Panc1 (cell line): ENCODE data around the gene ZFP36L1. TPM values are rescaled to one million over a fixed set of nuclear protein-coding genes. Genes with fewer than 3 reads are reported as not detected.

Source experiments
- ATAC-seq: fragments of 200-7000 bp; cut with Tn5 transposase; 2 replicates; pipeline ENCODE4 v1.9.1; 2020; ENCODE audit warnings: mild to moderate bottlenecking, moderate library complexity
- BruUV-seq: library from RNA; stranded (reverse); fragments of 400-500 nt; replicated peaks from 2 replicates; lab custom pipeline; 2021; lab: Mats Ljungman, UMichigan
- CTCF ChIA-PET: fragments of 300-600 bp; sonication (Branson Sonifier 250); formaldehyde crosslinking; loops from one replicate; lab custom pipeline; 2022; ENCODE audit warnings: antibody characterized with exemption; lab: Charles Lee
- POLR2A ChIA-PET: fragments of 300-600 bp; sonication (Branson Sonifier 250); formaldehyde crosslinking; loops from one replicate; lab custom pipeline; 2022; ENCODE audit warnings: antibody characterized with exemption; lab: Charles Lee
- DNase-seq: peaks from one replicate; pipeline ENCODE4 v3.0.0-alpha.2; 2010; ENCODE audit warnings: low read depth, low spot score
- H3K27ac ChIP-seq: 2 replicates; pipeline ENCODE4 v1.5.1; 2011; ENCODE audit warnings: mild to moderate bottlenecking, low read length, inconsistent platforms
- H3K27me3 ChIP-seq: fragments of 200-500 bp; sonication (Bioruptor generic); 2 replicates; pipeline ENCODE4 v1.6.0; 2014; ENCODE audit warnings: low read length, inconsistent platforms; ENCODE audit not compliant: control insufficient read depth, insufficient read depth
- H3K36me3 ChIP-seq: fragments of 200-500 bp; sonication (Bioruptor generic); 2 replicates; pipeline ENCODE4 v1.5.1; 2014; ENCODE audit warnings: inconsistent platforms, mild to moderate bottlenecking, low read length, moderate library complexity; ENCODE audit not compliant: control insufficient read depth, insufficient read depth
- H3K4me1 ChIP-seq: 2 replicates; pipeline ENCODE4 v1.5.1; 2011; ENCODE audit warnings: inconsistent platforms, mild to moderate bottlenecking, low read length, moderate library complexity; ENCODE audit not compliant: control insufficient read depth, insufficient read depth
- H3K4me3 ChIP-seq, 2 experiments: 2 replicates each; pipeline ENCODE4 v1.5.1; 2011 to 2012; ENCODE audit warnings: low read depth in 2 of 2, low read length in 2 of 2, mild to moderate bottlenecking in 2 of 2, inconsistent platforms in 1 of 2, moderate library complexity in 1 of 2
- H3K9me3 ChIP-seq: fragments of 200-500 bp; sonication (Bioruptor generic); 2 replicates; pipeline ENCODE4 v1.5.1; 2014; ENCODE audit warnings: low read depth, mild to moderate bottlenecking, inconsistent platforms, low read length, moderate library complexity; ENCODE audit not compliant: control insufficient read depth, insufficient read depth
- CTCF ChIP-seq: fragments of 450-650 bp; IDR thresholded peaks from 2 replicates; pipeline ENCODE4 v1.5.1; 2017; ENCODE audit warnings: mild to moderate bottlenecking
- POLR2AphosphoS5 ChIP-seq: IDR thresholded peaks from 2 replicates; pipeline ENCODE4 v1.6.1; 2012; ENCODE audit warnings: mild to moderate bottlenecking, low read depth, low read length, moderate library complexity
- REST ChIP-seq, 2 experiments: IDR thresholded peaks; 2 replicates each; pipeline ENCODE4 v1.6.1; 2011 to 2012; ENCODE audit warnings: low read depth in 2 of 2, control low read depth in 1 of 2, low read length in 1 of 2, mild to moderate bottlenecking in 1 of 2, moderate library complexity in 1 of 2; ENCODE audit not compliant: insufficient read depth in 1 of 2
- SIN3A ChIP-seq: IDR thresholded peaks from 2 replicates; pipeline ENCODE4 v1.6.1; 2012; ENCODE audit warnings: low read depth, mild to moderate bottlenecking, low read length, moderate library complexity, borderline replicate concordance; ENCODE audit not compliant: insufficient read depth
- TCF7L2 ChIP-seq: IDR thresholded peaks from 2 replicates; pipeline ENCODE4 v1.6.1; 2011; ENCODE audit warnings: mild to moderate bottlenecking, low read depth, low read length, inconsistent platforms
- in situ Hi-C: cut with HindIII; loops from 2 replicates; pipeline ENCODE4 v1.10.0; 2016; ENCODE audit warnings: low sequenced_read_pairs, low pct_unique_long_range_greater_than_20kb
- intact Hi-C: fragments of 100-400 bp; cut with micrococcal nuclease; formaldehyde crosslinking; loops from one replicate; pipeline ENCODE4 v1.10.0; 2022; ENCODE audit not compliant: unreplicated experiment
- total RNA-seq: library from RNA; stranded (reverse); gene quantifications from one replicate; pipeline ENCODE4 v1.2.1, GENCODE V29; 2021; ENCODE audit not compliant: unreplicated experiment

The ZFP36L1 gene
- total RNA-seq, 1 experiment from 2014 or later = 84.9 TPM

- Histone ChIP-seq H3K27me3 (no peaks in the 10 kb centered on the region), H3K9me3 (no peaks in the 10 kb centered on the region), H3K4me1 (no peaks in the 10 kb centered on the region), H3K27ac (no peak overlapping the region), H3K4me3 (no peak overlapping the region), H3K36me3 (no peaks in the 10 kb centered on the region)
- CTCF ChIA-PET = interaction anchor here (0.7 kb wide), 1 partner anchor 62 kb away, joined by 5 read pairs; no protein-coding TSS in a partner anchor
- POLR2A ChIA-PET = no interaction called here
- in situ Hi-C loops (no loop called here), intact Hi-C loops (no loop called here)
- ATAC-seq = no peak
- BruUV-seq = no TSS peak
- TF ChIP-seq SIN3A = no peak
- no peak for TF ChIP-seq POLR2AphosphoS5
- no peak for TF ChIP-seq REST (IDR thresholded peaks at IDR 0.05; ENCODE audit: insufficient read depth in 1 of 2, low read depth in 2 of 2, low read length in 1 of 2)
- TF ChIP-seq TCF7L2 = no peak
- TF ChIP-seq CTCF = no peak
- DNase-seq = no peak
Measured at GRCh38 chr14:68739701-68740100, 53.2 kb downstream of the ZFP36L1 start.

GRCh38 chr14:68738559-68738958 lies 54.3 kb downstream of the ZFP36L1 start:
- no peaks in the 10 kb centered on the region for H3K36me3 ChIP-seq
- no peak overlapping the region for H3K4me3 ChIP-seq
- no peaks in the 10 kb centered on the region for H3K4me1 ChIP-seq
- no peak for ATAC-seq
- no TSS peak for BruUV-seq
- H3K27me3 ChIP-seq = no peaks in the 10 kb centered on the region
- CTCF ChIA-PET = no interaction called here
- no peak for DNase-seq
- intact Hi-C loops = no loop called here
- no peak for TF ChIP-seq TCF7L2
- POLR2A ChIA-PET = no interaction called here
- in situ Hi-C loops = no loop called here
- no peak overlapping the region for H3K27ac ChIP-seq
- H3K9me3 ChIP-seq = no peaks in the 10 kb centered on the region

Other genes with a start within 250 kb of the ZFP36L1 start
- gene ACTN1, start 186.2 kb upstream of the ZFP36L1 start, total RNA-seq = 212 TPM